ENCODE results near the gene HTR7.

Gene HTR7

GRCh38 chr10:90734415-90734814 lies 123.4 kb downstream of the HTR7 start:
- TF ChIP-seq CTCF (IDR thresholded peaks at IDR 0.05; ENCODE audit: borderline replicate concordance, extremely low read depth, low read length, poor library complexity, severe bottlenecking) (no peak), EZH2 (IDR thresholded peaks at IDR 0.05; ENCODE audit: borderline replicate concordance, low read depth, low read length, severe bottlenecking) (no peak)
- H4K20me1 ChIP-seq (ENCODE audit: insufficient read depth, low read length) = no peaks in the 10 kb centered on the region
- no peaks in the 10 kb centered on the region for H3K9me3 ChIP-seq (ENCODE audit: insufficient read depth, low read length, severe bottlenecking)
- H3K27ac ChIP-seq (ENCODE audit: low read length) = no peak overlapping the region
- H3K27me3 ChIP-seq (ENCODE audit: insufficient read depth, low read length, poor library complexity) = peaks cover 27% of the 10 kb centered on the region
- no peaks in the 10 kb centered on the region for H3K36me3 ChIP-seq (ENCODE audit: insufficient read depth, low read length)
- no peak overlapping the region for H3K4me3 ChIP-seq (ENCODE audit: low read depth in 1 of 2, low read length in 2 of 2)
- ATAC-seq (ENCODE audit: insufficient read depth, low read depth) (no peak), DNase-seq (no peak)
- no peaks in the 10 kb centered on the region for H3K79me2 ChIP-seq (ENCODE audit: insufficient read depth, low read length)
- no peak overlapping the region for H2AFZ ChIP-seq (ENCODE audit: low read depth, low read length)
- H3K4me1 ChIP-seq (ENCODE audit: insufficient read depth, low read length) = no peaks in the 10 kb centered on the region
- H3K9ac ChIP-seq (ENCODE audit: low read depth, low read length) = no peak overlapping the region
- no peak overlapping the region for H3K4me2 ChIP-seq (ENCODE audit: insufficient read depth, low read length)

GRCh38 chr10:90732581-90732980 lies 125.3 kb downstream of the HTR7 start:
- Histone ChIP-seq H3K9ac (ENCODE audit: low read depth, low read length) (no peak overlapping the region), H3K4me1 (ENCODE audit: insufficient read depth, low read length) (no peaks in the 10 kb centered on the region), H2AFZ (ENCODE audit: low read depth, low read length) (no peak overlapping the region), H4K20me1 (ENCODE audit: insufficient read depth, low read length) (no peaks in the 10 kb centered on the region), H3K27ac (ENCODE audit: low read length) (no peak overlapping the region), H3K4me3 (ENCODE audit: low read depth in 1 of 2, low read length in 2 of 2) (no peak overlapping the region), H3K27me3 (ENCODE audit: insufficient read depth, low read length, poor library complexity) (peaks cover 18% of the 10 kb centered on the region), H3K9me3 (ENCODE audit: insufficient read depth, low read length, severe bottlenecking) (no peaks in the 10 kb centered on the region), H3K79me2 (ENCODE audit: insufficient read depth, low read length) (no peaks in the 10 kb centered on the region), H3K36me3 (ENCODE audit: insufficient read depth, low read length) (no peaks in the 10 kb centered on the region), H3K4me2 (ENCODE audit: insufficient read depth, low read length) (no peak overlapping the region)
- ATAC-seq (ENCODE audit: insufficient read depth, low read depth) = no peak
- no peak for DNase-seq
- TF ChIP-seq EZH2 (IDR thresholded peaks at IDR 0.05; ENCODE audit: borderline replicate concordance, low read depth, low read length, severe bottlenecking) (no peak), CTCF (IDR thresholded peaks at IDR 0.05; ENCODE audit: borderline replicate concordance, extremely low read depth, low read length, poor library complexity, severe bottlenecking) (no peak)

GRCh38 chr10:90723416-90724068 lies 134.3 kb downstream of the HTR7 start:
- Histone ChIP-seq H3K9me3 (ENCODE audit: insufficient read depth, low read length, severe bottlenecking) (no peaks in the 10 kb centered on the region), H3K27me3 (ENCODE audit: insufficient read depth, low read length, poor library complexity) (peaks cover 19% of the 10 kb centered on the region), H3K27ac (ENCODE audit: low read length) (no peak overlapping the region), H3K79me2 (ENCODE audit: insufficient read depth, low read length) (no peaks in the 10 kb centered on the region), H2AFZ (ENCODE audit: low read depth, low read length) (no peak overlapping the region), H3K36me3 (ENCODE audit: insufficient read depth, low read length) (no peaks in the 10 kb centered on the region), H3K4me3 (ENCODE audit: low read depth in 1 of 2, low read length in 2 of 2) (no peak overlapping the region), H4K20me1 (ENCODE audit: insufficient read depth, low read length) (no peaks in the 10 kb centered on the region), H3K4me2 (ENCODE audit: insufficient read depth, low read length) (no peak overlapping the region), H3K9ac (ENCODE audit: low read depth, low read length) (no peak overlapping the region), H3K4me1 (ENCODE audit: insufficient read depth, low read length) (no peaks in the 10 kb centered on the region)
- DNase-seq = no peak
- ATAC-seq (ENCODE audit: insufficient read depth, low read depth) = peak; percentile 12; the same call in 1 of the 3 replicates
- TF ChIP-seq CTCF (IDR thresholded peaks at IDR 0.05; ENCODE audit: borderline replicate concordance, extremely low read depth, low read length, poor library complexity, severe bottlenecking) (no peak), EZH2 (IDR thresholded peaks at IDR 0.05; ENCODE audit: borderline replicate concordance, low read depth, low read length, severe bottlenecking) (no peak)

Measured in DND-41 (cell line).